Smooth muscle cell (in vitro differentiated cells): ENCODE data around the gene TPO. TPM values are rescaled to one million over a fixed set of nuclear protein-coding genes. Genes with fewer than 3 reads are reported as not detected.
"Not testable (repeated sequence)": the region's sequence is repeated elsewhere in the genome, so short reads cannot be mapped to it uniquely, and the experiment has no call there.

Experiments
- DNase-seq: peaks from one replicate; lab custom pipeline; 2025; ENCODE audit not compliant: unreplicated experiment; lab: John Stamatoyannopoulos, UW
- H2AFZ ChIP-seq: fragments of 200-600 bp; sonication (generic); 2 replicates; pipeline ENCODE4 v1.6.0; 2016; ENCODE audit warnings: antibody characterized with exemption, low read depth, mild to moderate bottlenecking
- H3F3A ChIP-seq: fragments of 200-600 bp; sonication (generic); 2 replicates; pipeline ENCODE4 v1.6.0; 2017; ENCODE audit warnings: antibody characterized with exemption, low read depth
- H3K27ac ChIP-seq: fragments of 200-600 bp; sonication (generic); 2 replicates; pipeline ENCODE4 v1.5.1; 2016; ENCODE audit warnings: low read depth, mild to moderate bottlenecking
- H3K27me3 ChIP-seq: fragments of 200-600 bp; sonication (generic); 2 replicates; pipeline ENCODE4 v1.6.1; 2016; ENCODE audit warnings: low read depth, mild to moderate bottlenecking
- H3K36me3 ChIP-seq: fragments of 200-600 bp; sonication (generic); 2 replicates; pipeline ENCODE4 v1.5.1; 2016; ENCODE audit warnings: low read depth
- H3K4me1 ChIP-seq: fragments of 200-600 bp; sonication (generic); 2 replicates; pipeline ENCODE4 v1.5.1; 2016; ENCODE audit warnings: low read depth
- H3K4me2 ChIP-seq: fragments of 200-600 bp; sonication (generic); 2 replicates; pipeline ENCODE4 v1.6.0; 2016; ENCODE audit warnings: mild to moderate bottlenecking
- H3K4me3 ChIP-seq: fragments of 200-600 bp; sonication (generic); 2 replicates; pipeline ENCODE4 v1.5.1; 2016; ENCODE audit warnings: mild to moderate bottlenecking
- H3K79me2 ChIP-seq: fragments of 200-600 bp; sonication (generic); 2 replicates; pipeline ENCODE4 v1.6.0; 2016; ENCODE audit warnings: low read depth, mild to moderate bottlenecking
- H3K9ac ChIP-seq: fragments of 200-600 bp; sonication (generic); 2 replicates; pipeline ENCODE4 v1.6.0; 2016; ENCODE audit warnings: low read depth
- H3K9me3 ChIP-seq: fragments of 200-600 bp; sonication (generic); replicated peaks from 2 replicates; pipeline ENCODE4 v1.5.1; 2016; ENCODE audit warnings: low read depth
- H4K20me1 ChIP-seq: fragments of 200-600 bp; sonication (generic); 2 replicates; pipeline ENCODE4 v1.6.0; 2016; ENCODE audit warnings: low read depth
- CTCF ChIP-seq: fragments of 200-600 bp; sonication (generic); IDR thresholded peaks from 2 replicates; pipeline ENCODE4 v1.5.1; 2017; ENCODE audit warnings: borderline replicate concordance, mild to moderate bottlenecking, antibody characterized with exemption; ENCODE audit not compliant: insufficient read depth, poor library complexity, severe bottlenecking
- WGBS: methylation state at CpG from one replicate; pipeline ENCODE4 v1.1.7; 2016; ENCODE audit warnings: low lambda C conversion rate; 5-methylcytosine and 5-hydroxymethylcytosine counted together
- polyA plus RNA-seq: library from polyadenylated mRNA; unstranded; fragments of >200 nt; fragmentation: Nextera tagmentation; extraction: Ambion mirVana; gene quantifications from 2 replicates; pipeline ENCODE4 v1.2.1, GENCODE V29; 2016
- total RNA-seq: library from RNA; depleted of rRNA; stranded (reverse); fragments of >200 nt; gene quantifications from 2 replicates; pipeline ENCODE4 v1.2.3, GENCODE V29; 2014

Gene TPO
- total and polyA plus RNA-seq, 2 experiments from 2014 or later = not detected

GRCh38 chr2:1515986-1516797 lies 102.9 kb downstream of the TPO start:
- Histone ChIP-seq H3K9ac (no peak overlapping the region), H3F3A (no peaks in the 10 kb centered on the region), H4K20me1 (no peaks in the 10 kb centered on the region), H2AFZ (no peak overlapping the region), H3K79me2 (no peaks in the 10 kb centered on the region), H3K4me2 (no peak overlapping the region), H3K4me1 (no peaks in the 10 kb centered on the region), H3K4me3 (no peak overlapping the region), H3K27me3 (no peaks in the 10 kb centered on the region), H3K9me3 (no peaks in the 10 kb centered on the region), H3K36me3 (no peaks in the 10 kb centered on the region), H3K27ac (no peak overlapping the region)
- TF ChIP-seq CTCF = no peak
- WGBS = 92% methylated on average over 23 of the region's 23 CpGs
- no peak for DNase-seq

- no peak for TF ChIP-seq CTCF
- DNase-seq = no peak
- H3K27ac ChIP-seq = no peak overlapping the region
Measured at GRCh38 chr2:1516798-1517060, 103.5 kb downstream of the TPO start.

GRCh38 chr2:1517291-1517690 lies 104.0 kb downstream of the TPO start:
- not testable (repeated sequence) for H2AFZ ChIP-seq, H3K4me1 ChIP-seq, H3K79me2 ChIP-seq, H3K4me3 ChIP-seq, H3K9me3 ChIP-seq, H3K4me2 ChIP-seq, H3K27ac ChIP-seq, H3K36me3 ChIP-seq, H4K20me1 ChIP-seq, H3K9ac ChIP-seq, H3K27me3 ChIP-seq, H3F3A ChIP-seq, DNase-seq
- WGBS = 88% methylated on average over 5 of the region's 5 CpGs

More at GRCh38 chr2:1516798-1517060, 103.5 kb downstream of the TPO start:
- Histone ChIP-seq H4K20me1 (no peaks in the 10 kb centered on the region), H3K4me2 (no peak overlapping the region), H2AFZ (no peak overlapping the region), H3K4me1 (no peaks in the 10 kb centered on the region), H3F3A (no peaks in the 10 kb centered on the region), H3K9ac (no peak overlapping the region), H3K79me2 (no peaks in the 10 kb centered on the region), H3K27me3 (no peaks in the 10 kb centered on the region), H3K9me3 (no peaks in the 10 kb centered on the region), H3K4me3 (no peak overlapping the region), H3K36me3 (no peaks in the 10 kb centered on the region)
- WGBS = 88% methylated on average over 7 of the region's 7 CpGs

- WGBS = 93% methylated on average over 4 of the region's 5 CpGs
- Histone ChIP-seq H3K36me3 (no peaks in the 10 kb centered on the region), H3K27ac (no peak overlapping the region), H3K9ac (no peak overlapping the region), H2AFZ (no peak overlapping the region), H3K4me3 (no peak overlapping the region), H3K4me2 (no peak overlapping the region), H3K4me1 (no peaks in the 10 kb centered on the region), H3K27me3 (no peaks in the 10 kb centered on the region), H4K20me1 (no peaks in the 10 kb centered on the region), H3K9me3 (no peaks in the 10 kb centered on the region), H3F3A (no peaks in the 10 kb centered on the region), H3K79me2 (no peaks in the 10 kb centered on the region)
- no peak for TF ChIP-seq CTCF
- no peak for DNase-seq
Measured at GRCh38 chr2:1517786-1518185, 104.5 kb downstream of the TPO start.
